Fibroblast of villous mesenchyme (primary cell): Measurements from ENCODE around the gene ADIPOR2. TPM values are rescaled to one million over a fixed set of nuclear protein-coding genes. Genes with fewer than 3 reads are reported as not detected.
A peak's percentile ranks its signal among the peaks of the same experiment; 100 is the strongest.

Experiments used
- DNase-seq: peaks from one replicate; pipeline ENCODE4 v3.0.0-alpha.2; 2010; ENCODE audit warnings: low read depth
- H3K4me3 ChIP-seq: 2 replicates; pipeline ENCODE4 v1.5.1; 2011; ENCODE audit warnings: low read depth, mild to moderate bottlenecking, low read length
- CTCF ChIP-seq: IDR thresholded peaks from 2 replicates; pipeline ENCODE4 v1.5.1; 2012; ENCODE audit warnings: low read depth, mild to moderate bottlenecking, low read length; ENCODE audit not compliant: insufficient read depth
- total RNA-seq: library from RNA; depleted of rRNA; stranded (reverse); fragments of >200 nt; gene quantifications from 2 replicates; pipeline ENCODE4 v1.2.3, GENCODE V29; 2012

The ADIPOR2 gene
- total RNA-seq, 1 donor = 48.8 TPM

GRCh38 chr12:1830981-1831963, 140.4 kb downstream of the ADIPOR2 start:
- DNase-seq = peak; percentile 55
- TF ChIP-seq CTCF = no peak
- no peak overlapping the region for H3K4me3 ChIP-seq

DNA sequence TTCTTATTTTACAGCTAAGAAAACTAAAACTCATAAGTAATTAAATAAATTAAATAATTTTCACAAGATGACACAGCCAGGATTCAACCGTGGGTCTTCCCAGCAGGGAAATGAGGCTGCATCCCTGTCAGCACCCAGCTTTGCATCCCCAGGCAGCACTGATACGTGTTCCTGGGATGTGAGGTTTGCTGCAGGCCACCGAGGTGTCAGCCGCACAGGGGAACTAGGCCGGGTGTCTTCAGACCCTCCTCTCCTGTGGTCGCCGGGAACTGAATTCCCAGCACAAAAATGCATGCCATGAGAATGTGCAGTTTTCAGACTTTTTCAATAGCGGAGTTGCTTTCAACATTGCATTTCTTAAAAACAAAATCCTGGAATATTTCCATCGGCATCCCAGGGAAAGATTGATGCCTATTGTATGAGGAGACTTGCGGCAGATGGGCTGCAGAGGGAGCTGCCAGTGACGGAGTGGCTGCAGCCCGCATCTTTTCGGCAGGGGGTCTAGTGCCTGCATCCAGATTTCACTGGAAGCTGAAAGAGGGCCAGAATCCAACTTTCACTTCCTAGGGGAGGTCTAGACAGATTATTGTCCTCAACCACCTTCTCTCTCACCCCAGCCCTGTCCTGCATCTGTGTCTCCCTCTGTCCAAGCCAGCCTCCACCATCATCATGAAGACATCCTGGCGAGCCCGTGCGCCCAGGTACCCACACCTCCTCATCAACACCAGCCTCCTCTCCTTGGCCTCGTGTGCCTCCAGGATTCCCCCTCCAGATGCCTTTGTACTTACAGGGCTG, 142.1 kb downstream of the ADIPOR2 start:
- no peak for DNase-seq
- no peak overlapping the region for H3K4me3 ChIP-seq
- TF ChIP-seq CTCF = no peak

- H3K4me3 ChIP-seq = no peak overlapping the region
- no peak for DNase-seq
- no peak for TF ChIP-seq CTCF
Observed at GRCh38 chr12:1833596-1834028, 142.7 kb downstream of the ADIPOR2 start.

- H3K4me3 ChIP-seq = no peak overlapping the region
- DNase-seq = no peak
- no peak for TF ChIP-seq CTCF
Observed at GRCh38 chr12:1834186-1834925, 143.5 kb downstream of the ADIPOR2 start.

DNA sequence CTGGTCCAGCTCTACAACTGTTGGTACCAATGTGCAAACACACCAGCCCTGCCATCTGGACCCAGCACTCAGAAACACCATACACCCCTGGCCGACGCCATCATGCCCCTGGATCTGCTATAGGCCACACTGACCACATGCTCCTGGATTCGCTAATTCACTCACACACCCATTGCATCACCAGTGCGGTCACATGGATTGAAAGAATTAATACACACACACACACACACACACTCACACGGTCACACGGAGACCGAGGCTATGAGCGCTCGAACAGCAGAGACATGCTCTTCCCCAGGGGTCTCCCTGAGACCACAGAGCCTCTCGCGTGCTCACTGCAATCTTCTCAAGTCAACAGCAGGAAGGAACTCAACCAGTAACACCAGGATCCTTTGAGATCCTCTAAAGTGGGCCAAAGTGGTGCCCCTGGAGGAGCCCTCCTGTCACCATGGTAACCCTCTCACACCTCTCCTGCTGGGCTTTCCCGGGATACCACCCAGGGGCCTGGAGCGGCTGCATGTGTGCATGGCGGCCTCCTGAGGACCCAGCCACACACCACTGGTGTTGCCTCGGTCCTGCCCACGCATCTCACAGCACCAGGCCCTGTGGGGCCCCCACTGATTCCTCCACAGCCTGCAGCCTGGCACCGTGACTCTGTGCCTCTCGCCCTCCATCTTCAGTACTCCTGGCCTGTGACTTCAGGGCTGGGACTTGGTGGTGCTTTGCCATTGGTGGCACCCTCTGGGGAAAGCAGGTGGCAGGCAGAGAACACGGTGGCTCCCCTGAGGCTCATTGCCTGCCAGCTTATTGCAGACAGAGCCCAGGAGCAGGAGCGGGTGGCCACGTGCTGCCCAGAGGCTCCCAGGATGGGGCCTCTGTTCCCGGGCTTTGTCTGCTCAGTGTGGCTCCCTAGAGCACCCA, 144.6 kb downstream of the ADIPOR2 start:
- DNase-seq = no peak
- no peak for TF ChIP-seq CTCF
- no peak overlapping the region for H3K4me3 ChIP-seq
